Stimulated activated CD4-positive, alpha-beta T cell treated with anti-CD3 and anti-CD28 coated beads, Interleukin-12 subunit alpha, Interleukin-12 subunit beta, amount 100 ng/mL, for 48 hours (primary cell): ENCODE measurements around the gene CDK11B.
"Not testable (repeated sequence)": the region's sequence is repeated elsewhere in the genome, so short reads cannot be mapped to it uniquely, and the experiment has no call there.

ENCODE experiments used
- DNase-seq, 3 donors: peaks; one replicate each; pipeline ENCODE4 v3.0.0-alpha.2; 2020; ENCODE audit warnings: low read depth in 2 of 3, low spot score in 1 of 3

Gene CDK11B

GRCh38 chr1:1658583-1659549, at the start of gene CDK11B:
Gene CDK11B, minus strand, starts transcription at chr1:1659004. Its CDS starts 1,519 bp downstream, at chr1:1657485.
- peak; percentile 89 to 99 (median 99) for DNase-seq

- DNase-seq: not testable (repeated sequence)
Measured at GRCh38 chr1:1707897-1708296, 49.1 kb upstream of the CDK11B start.

- not testable (repeated sequence) for DNase-seq
Measured at GRCh38 chr1:1707241-1707640, 48.4 kb upstream of the CDK11B start.

GRCh38 chr1:1705623-1706022, 46.8 kb upstream of the CDK11B start:
- not testable (repeated sequence) for DNase-seq

DNA sequence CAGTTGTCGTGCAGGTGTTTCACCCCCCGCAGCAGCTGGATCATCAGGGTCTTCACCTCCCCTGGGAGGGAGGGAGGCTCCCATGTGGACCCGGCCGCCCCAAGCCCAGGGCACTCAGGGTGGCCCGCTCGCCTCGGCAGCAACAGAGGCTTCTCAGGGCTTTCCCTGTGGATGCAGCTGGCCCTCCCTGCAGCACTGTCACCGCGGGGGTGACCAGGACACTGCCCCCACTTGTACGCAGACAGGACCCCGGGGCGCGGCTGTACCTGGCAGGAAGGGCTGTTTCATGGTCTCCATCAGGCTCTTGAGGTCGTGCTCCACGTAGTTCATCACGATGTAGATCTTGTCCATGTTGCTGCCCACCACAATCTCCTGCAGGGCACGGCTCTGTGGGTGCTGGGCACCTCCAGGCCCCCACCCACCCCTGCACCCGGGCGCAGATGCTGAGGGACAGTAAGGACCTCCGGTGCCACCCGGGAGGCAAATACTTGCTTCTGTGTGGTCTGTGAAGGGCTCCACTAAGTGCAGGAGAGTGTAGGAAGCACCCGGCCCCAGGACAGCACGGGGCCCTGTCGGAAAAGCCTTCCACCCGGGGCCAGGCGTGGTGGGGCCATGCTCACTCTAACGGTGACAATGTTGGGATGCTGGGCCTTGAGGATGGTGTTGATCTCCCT, 45.6 kb upstream of the CDK11B start:
- DNase-seq: not testable (repeated sequence)

DNA sequence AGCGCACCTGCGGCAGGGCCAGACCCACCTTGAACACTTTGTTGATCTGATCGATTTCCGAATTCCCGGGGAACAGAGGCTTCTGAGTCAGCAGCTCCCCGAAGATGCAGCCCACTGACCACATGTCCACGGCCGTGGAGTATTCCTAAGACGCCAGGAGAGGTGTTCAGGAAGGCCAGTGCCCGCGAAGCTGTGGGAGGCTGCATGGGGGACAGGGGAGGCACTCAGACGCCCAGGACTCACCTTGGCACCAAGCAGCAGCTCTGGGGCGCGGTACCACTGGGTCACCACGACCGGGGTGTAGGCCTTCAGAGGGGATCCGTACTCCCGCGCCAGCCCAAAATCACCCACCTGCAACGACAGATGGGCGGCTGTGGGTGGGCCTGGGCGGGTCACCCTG, 45.0 kb upstream of the CDK11B start:
- no peak for DNase-seq

- DNase-seq: not testable (repeated sequence)
Measured at GRCh38 chr1:1702506-1702905, 43.7 kb upstream of the CDK11B start.

- not testable (repeated sequence) for DNase-seq
Measured at GRCh38 chr1:1700557-1700956, 41.8 kb upstream of the CDK11B start.

- not testable (repeated sequence) for DNase-seq
Measured at GRCh38 chr1:1700067-1700466, 41.3 kb upstream of the CDK11B start.

GRCh38 chr1:1699061-1699460, 40.3 kb upstream of the CDK11B start:
- not testable (repeated sequence) for DNase-seq

GRCh38 chr1:1697358-1698183, 38.8 kb upstream of the CDK11B start:
- not testable (repeated sequence) for DNase-seq

GRCh38 chr1:1696431-1697357, 37.9 kb upstream of the CDK11B start:
- DNase-seq: not testable (repeated sequence)

- peak; percentile 66 to 96 (median 90) for DNase-seq
Measured at GRCh38 chr1:1692714-1693647, 34.2 kb upstream of the CDK11B start, which contains the start of gene SLC35E2B. Gene SLC35E2B, minus strand, starts transcription at chr1:1692795. Its CDS starts 16,096 bp downstream, at chr1:1676699.

DNA sequence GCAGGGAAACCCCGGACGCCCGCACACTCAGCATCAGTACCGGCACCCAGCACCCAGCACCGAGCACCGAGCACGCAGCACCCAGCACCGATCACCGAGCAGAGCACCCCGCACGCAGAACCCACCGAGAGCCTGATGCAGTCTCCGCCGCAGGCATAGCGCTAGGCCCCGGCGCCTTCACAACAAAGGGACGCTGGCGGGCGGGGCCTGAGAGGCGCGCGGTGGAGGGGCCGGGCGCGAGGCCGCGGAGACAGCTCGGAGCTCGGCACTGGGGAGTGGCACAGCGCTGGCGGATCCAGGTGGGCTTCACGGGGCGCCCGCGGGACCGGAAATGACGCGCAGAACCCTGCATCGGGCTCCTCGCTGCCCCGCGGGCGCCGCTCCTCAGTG, 33.5 kb upstream of the CDK11B start:
- peak; percentile 23 to 61 (median 58) for DNase-seq

GRCh38 chr1:1691443-1691842, 32.6 kb upstream of the CDK11B start:
- not testable (repeated sequence) for DNase-seq

- not testable (repeated sequence) for DNase-seq
Measured at GRCh38 chr1:1689526-1689925, 30.7 kb upstream of the CDK11B start.

- no peak for DNase-seq
Measured at GRCh38 chr1:1687846-1688245, 29.0 kb upstream of the CDK11B start.

DNA sequence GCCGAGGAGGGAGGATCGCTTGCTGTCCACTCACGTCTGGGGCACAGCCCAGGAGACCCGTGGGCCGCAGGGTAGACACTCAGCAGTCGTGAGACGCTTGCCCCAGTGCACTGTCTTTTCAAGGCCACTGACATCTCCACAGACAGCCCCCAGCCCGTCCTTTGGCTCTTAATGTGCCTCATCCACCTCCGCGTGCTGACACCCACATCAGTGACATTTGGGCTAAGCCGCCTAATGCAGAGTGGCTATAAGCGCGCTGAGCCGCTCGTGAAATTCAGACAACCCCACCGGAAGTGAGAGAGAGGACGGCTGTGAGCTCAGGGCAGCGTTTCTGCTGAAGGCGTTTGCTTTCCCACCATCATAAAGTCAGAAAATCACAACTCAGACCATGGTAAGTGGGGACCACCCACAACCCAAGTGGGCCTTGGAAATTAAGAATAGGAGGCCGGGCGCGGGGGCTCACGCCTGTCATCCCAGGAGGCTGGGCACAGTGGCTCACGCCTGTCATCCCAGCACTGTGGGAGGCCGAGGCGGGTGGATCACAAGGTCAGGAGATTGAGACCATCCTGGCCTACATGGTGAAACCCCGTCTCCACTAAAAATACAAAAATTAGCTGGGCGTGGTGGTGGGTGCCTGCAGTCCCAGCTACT, 25.4 kb upstream of the CDK11B start:
- no peak for DNase-seq
